HepG2 (cell line): Measurements from ENCODE around the gene FJX1. TPM values are rescaled to one million over a fixed set of nuclear protein-coding genes. Genes with fewer than 3 reads are reported as not detected.
"Not testable (repeated sequence)": the region's sequence is repeated elsewhere in the genome, so short reads cannot be mapped to it uniquely, and the experiment has no call there.

Experiments used
- ATAC-seq: fragments of 200-7000 bp; cut with Tn5 transposase; 3 replicates; pipeline ENCODE4 v1.9.1; 2020; ENCODE audit warnings: mild to moderate bottlenecking, moderate library complexity
- BruUV-seq: library from RNA; stranded (reverse); fragments of 400-500 nt; replicated peaks from 2 replicates; lab custom pipeline; 2021; lab: Mats Ljungman, UMichigan
- CTCF ChIA-PET: fragments of 300-600 bp; formaldehyde crosslinking; extraction: SDS; loops from one replicate; lab custom pipeline; 2021; ENCODE audit warnings: low total read pairs, inconsistent platforms, low intra/inter-chr PET ratio; lab: Yijun Ruan, JAX
- POLR2A ChIA-PET: fragments of 350-600 bp; sonication (Branson Sonifier 250); formaldehyde crosslinking; loops from one replicate; lab custom pipeline; 2020; ENCODE audit warnings: antibody characterized with exemption, inconsistent platforms; lab: Yijun Ruan, JAX
- DNase-seq: peaks from one replicate; pipeline ENCODE4 v3.0.0-alpha.2; 2015; ENCODE audit warnings: low spot score
- FAIRE-seq: peaks from 3 replicates; lab custom pipeline; 2011; peaks lifted over from hg19 to GRCh38; lab: Jason Lieb, UNC
- H2AFZ ChIP-seq: one replicate; pipeline ENCODE4 v1.6.1; 2011; ENCODE audit warnings: low read length, inconsistent platforms
- H3K27ac ChIP-seq: fragments of 300-600 bp; 3 replicates; pipeline ENCODE4 v1.8.0; 2011; ENCODE audit warnings: mixed run types, mild to moderate bottlenecking, mixed read lengths, low read length, inconsistent platforms; ENCODE audit not compliant: insufficient read depth; ENCODE audit errors: extremely low read length
- H3K27me3 ChIP-seq, 2 experiments: fragments of 200-600 bp in 1 of 2; 2 replicates in 1 of 2; 3 replicates in 1 of 2; pipeline versions ENCODE4 v1.6.0 to v1.8.0; 2011; ENCODE audit warnings: low read length in 2 of 2, mild to moderate bottlenecking in 2 of 2, moderate library complexity in 2 of 2, inconsistent platforms in 1 of 2; ENCODE audit not compliant: insufficient read depth in 2 of 2, control insufficient read depth in 1 of 2
- H3K36me3 ChIP-seq, 2 experiments: fragments of 200-600 bp in 1 of 2; replicated peaks in 1 of 2; 2 replicates in 1 of 2; 3 replicates in 1 of 2; pipeline versions ENCODE4 v1.5.1 to v1.8.0; 2011; ENCODE audit warnings: low read length in 2 of 2, inconsistent platforms in 1 of 2; ENCODE audit not compliant: insufficient read depth in 2 of 2, control insufficient read depth in 1 of 2
- H3K4me1 ChIP-seq: 2 replicates; pipeline ENCODE4 v1.5.1; 2012; ENCODE audit warnings: low read length, inconsistent platforms; ENCODE audit not compliant: insufficient read depth
- H3K4me2 ChIP-seq: 2 replicates; pipeline ENCODE4 v1.6.0; 2011; ENCODE audit warnings: low read depth, low read length, inconsistent platforms
- H3K4me3 ChIP-seq, 3 experiments: fragments of 200-600 bp in 1 of 3; sonication (generic), shearing (Covaris generic) in 1 of 3; replicated peaks in 1 of 3; 2 replicates each; pipeline ENCODE4 v1.5.1; 2011 to 2016; ENCODE audit warnings: low read length in 3 of 3, inconsistent platforms in 2 of 3, low read depth in 2 of 3, mild to moderate bottlenecking in 2 of 3, control low read depth in 1 of 3, mixed read lengths in 1 of 3; ENCODE audit not compliant: insufficient read depth in 1 of 3
- H3K79me2 ChIP-seq: one replicate; pipeline ENCODE4 v1.6.1; 2011; ENCODE audit warnings: low read length, inconsistent platforms; ENCODE audit not compliant: insufficient read depth
- H3K9ac ChIP-seq: 2 replicates; pipeline ENCODE4 v1.6.0; 2011; ENCODE audit warnings: mild to moderate bottlenecking, low read depth, low read length, inconsistent platforms; ENCODE audit not compliant: insufficient read depth
- H3K9me3 ChIP-seq: 2 replicates; pipeline ENCODE4 v1.5.1; 2012; ENCODE audit warnings: mild to moderate bottlenecking, low read length
- H4K20me1 ChIP-seq: 2 replicates; pipeline ENCODE4 v1.6.0; 2011; ENCODE audit warnings: inconsistent platforms, mild to moderate bottlenecking, low read length, moderate library complexity; ENCODE audit not compliant: insufficient read depth
- KAT2B ChIP-seq: fragments of 150-350 bp; IDR thresholded peaks from 2 replicates; pipeline ENCODE4 v1.6.1; 2014; ENCODE audit warnings: low read depth, low read length, borderline replicate concordance
- RFXANK ChIP-seq: IDR thresholded peaks from 2 replicates; pipeline ENCODE4 v1.6.1; 2016
- TMF1 ChIP-seq: sonication (generic); formaldehyde crosslinking; IDR thresholded peaks from 2 replicates; pipeline ENCODE4 v1.8.1; 2022; ENCODE audit warnings: low read depth, missing genetic modification reagents
- ZBTB43 ChIP-seq: sonication (generic); formaldehyde crosslinking; conservative IDR thresholded peaks from 2 replicates; pipeline ENCODE4 v1.4.0; 2020; ENCODE audit warnings: missing genetic modification reagents
- ZNF343 ChIP-seq: sonication (generic); formaldehyde crosslinking; IDR thresholded peaks from 2 replicates; pipeline ENCODE4 v1.4.0; 2020; ENCODE audit warnings: mild to moderate bottlenecking, missing genetic modification reagents
- ZNF713 ChIP-seq: sonication (generic); formaldehyde crosslinking; IDR thresholded peaks from 2 replicates; pipeline ENCODE4 v1.4.0; 2020; ENCODE audit warnings: mild to moderate bottlenecking, missing genetic modification reagents
- ZNF749 ChIP-seq: sonication (generic); formaldehyde crosslinking; IDR thresholded peaks from 2 replicates; pipeline ENCODE4 v1.8.0; 2022; ENCODE audit warnings: mild to moderate bottlenecking, missing genetic modification reagents, moderate library complexity, borderline replicate concordance
- ZNF879 ChIP-seq: sonication (generic); formaldehyde crosslinking; IDR thresholded peaks from 2 replicates; pipeline ENCODE4 v1.8.1; 2023; ENCODE audit warnings: missing genetic modification reagents
- WGBS: methylation state at CpG from one replicate; pipeline ENCODE4 v1.1.6; 2017; ENCODE audit warnings: low lambda C conversion rate; 5-methylcytosine and 5-hydroxymethylcytosine counted together
- in situ Hi-C: cut with HindIII; loops from 2 replicates; pipeline ENCODE4 v1.10.0; 2017; ENCODE audit warnings: low pct_unique_long_range_greater_than_20kb; ENCODE audit not compliant: extremely low pct_ligation_motif_present
- intact Hi-C: fragments of 100-400 bp; cut with micrococcal nuclease; formaldehyde crosslinking; loops from one replicate; pipeline ENCODE4 v1.10.0; 2022; ENCODE audit not compliant: unreplicated experiment
- polyA plus RNA-seq, 8 experiments: library from polyadenylated mRNA; depleted of rRNA in 3 of 8; stranded (reverse) in 7 of 8; unstranded in 1 of 8; fragments of >200 nt; fragmentation: Illumina TruSeq in 4 of 8; extraction: Trizol in 4 of 8; gene quantifications; 2 replicates each; pipeline versions ENCODE4 v1.2.1 to v1.2.3, GENCODE V29; 2011 to 2016; ENCODE audit warnings: low read depth in 4 of 8, missing spikeins in 1 of 8, mixed read lengths in 1 of 8; ENCODE audit not compliant: insufficient read depth in 1 of 8
- total RNA-seq, 5 experiments: library from RNA; depleted of rRNA; stranded (reverse); fragments of >200 nt; fragmentation: Illumina TruSeq; extraction: Trizol; gene quantifications; 2 replicates each; pipeline ENCODE4 v1.2.3, GENCODE V29; 2016; ENCODE audit warnings: low read depth in 1 of 5
- TF ChIP-seq, protein P1 (sequence below): IDR thresholded peaks from 2 replicates; pipeline ENCODE4 v1.6.1; 2016; ENCODE audit warnings: low read depth, missing genetic modification reagents, missing compliant biosample characterization
- TF ChIP-seq, protein P2 (sequence below): sonication (generic); formaldehyde crosslinking; IDR thresholded peaks from 2 replicates; pipeline ENCODE4 v1.8.0; 2022; ENCODE audit warnings: mild to moderate bottlenecking, missing genetic modification reagents; ENCODE audit not compliant: insufficient replicate concordance

FJX1 gene
- total and polyA plus RNA-seq, 2 of the 13 experiments (the other 11 are each of a cell fraction or from before 2014, with no cell fraction given): 0.40 to 0.82 TPM

GRCh38 chr11:35652786-35653185 is 34.5 kb downstream of the FJX1 start:
- POLR2A ChIA-PET, ATAC-seq, BruUV-seq, H3K9me3 ChIP-seq, H3K27ac ChIP-seq, in situ Hi-C loops, H4K20me1 ChIP-seq, intact Hi-C loops, H3K4me1 ChIP-seq, H3K9ac ChIP-seq, DNase-seq, H2AFZ ChIP-seq, H3K79me2 ChIP-seq, FAIRE-seq, H3K36me3 ChIP-seq, CTCF ChIA-PET, H3K4me2 ChIP-seq, H3K4me3 ChIP-seq: not testable (repeated sequence)
- 24% methylated on average over 5 of the region's 5 CpGs for WGBS
- H3K27me3 ChIP-seq: peaks cover 1 to 24% of the 10 kb centered on the region in 2 experiments; a peak in 3 of 5 replicates

GRCh38 chr11:35654711-35655110 is 36.5 kb downstream of the FJX1 start:
- FAIRE-seq: no peak
- ChIA-PET CTCF (no interaction called here), POLR2A (no interaction called here)
- TF ChIP-seq TMF1 (CRISPR knock-in tag): no peak
- no peak for TF ChIP-seq ZNF343 (CRISPR knock-in tag)
- TF ChIP-seq RFXANK (CRISPR knock-in tag): no peak
- no peak for TF ChIP-seq ZBTB43
- TF ChIP-seq, protein P1, sequence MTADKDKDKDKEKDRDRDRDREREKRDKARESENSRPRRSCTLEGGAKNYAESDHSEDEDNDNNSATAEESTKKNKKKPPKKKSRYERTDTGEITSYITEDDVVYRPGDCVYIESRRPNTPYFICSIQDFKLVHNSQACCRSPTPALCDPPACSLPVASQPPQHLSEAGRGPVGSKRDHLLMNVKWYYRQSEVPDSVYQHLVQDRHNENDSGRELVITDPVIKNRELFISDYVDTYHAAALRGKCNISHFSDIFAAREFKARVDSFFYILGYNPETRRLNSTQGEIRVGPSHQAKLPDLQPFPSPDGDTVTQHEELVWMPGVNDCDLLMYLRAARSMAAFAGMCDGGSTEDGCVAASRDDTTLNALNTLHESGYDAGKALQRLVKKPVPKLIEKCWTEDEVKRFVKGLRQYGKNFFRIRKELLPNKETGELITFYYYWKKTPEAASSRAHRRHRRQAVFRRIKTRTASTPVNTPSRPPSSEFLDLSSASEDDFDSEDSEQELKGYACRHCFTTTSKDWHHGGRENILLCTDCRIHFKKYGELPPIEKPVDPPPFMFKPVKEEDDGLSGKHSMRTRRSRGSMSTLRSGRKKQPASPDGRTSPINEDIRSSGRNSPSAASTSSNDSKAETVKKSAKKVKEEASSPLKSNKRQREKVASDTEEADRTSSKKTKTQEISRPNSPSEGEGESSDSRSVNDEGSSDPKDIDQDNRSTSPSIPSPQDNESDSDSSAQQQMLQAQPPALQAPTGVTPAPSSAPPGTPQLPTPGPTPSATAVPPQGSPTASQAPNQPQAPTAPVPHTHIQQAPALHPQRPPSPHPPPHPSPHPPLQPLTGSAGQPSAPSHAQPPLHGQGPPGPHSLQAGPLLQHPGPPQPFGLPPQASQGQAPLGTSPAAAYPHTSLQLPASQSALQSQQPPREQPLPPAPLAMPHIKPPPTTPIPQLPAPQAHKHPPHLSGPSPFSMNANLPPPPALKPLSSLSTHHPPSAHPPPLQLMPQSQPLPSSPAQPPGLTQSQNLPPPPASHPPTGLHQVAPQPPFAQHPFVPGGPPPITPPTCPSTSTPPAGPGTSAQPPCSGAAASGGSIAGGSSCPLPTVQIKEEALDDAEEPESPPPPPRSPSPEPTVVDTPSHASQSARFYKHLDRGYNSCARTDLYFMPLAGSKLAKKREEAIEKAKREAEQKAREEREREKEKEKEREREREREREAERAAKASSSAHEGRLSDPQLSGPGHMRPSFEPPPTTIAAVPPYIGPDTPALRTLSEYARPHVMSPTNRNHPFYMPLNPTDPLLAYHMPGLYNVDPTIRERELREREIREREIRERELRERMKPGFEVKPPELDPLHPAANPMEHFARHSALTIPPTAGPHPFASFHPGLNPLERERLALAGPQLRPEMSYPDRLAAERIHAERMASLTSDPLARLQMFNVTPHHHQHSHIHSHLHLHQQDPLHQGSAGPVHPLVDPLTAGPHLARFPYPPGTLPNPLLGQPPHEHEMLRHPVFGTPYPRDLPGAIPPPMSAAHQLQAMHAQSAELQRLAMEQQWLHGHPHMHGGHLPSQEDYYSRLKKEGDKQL (CRISPR knock-in tag): no peak
- no peak for TF ChIP-seq ZNF749 (CRISPR knock-in tag)
- no peak for TF ChIP-seq KAT2B
- TF ChIP-seq ZNF713 (CRISPR knock-in tag): no peak
- TF ChIP-seq ZNF879 (CRISPR knock-in tag): no peak
- TF ChIP-seq, protein P2, sequence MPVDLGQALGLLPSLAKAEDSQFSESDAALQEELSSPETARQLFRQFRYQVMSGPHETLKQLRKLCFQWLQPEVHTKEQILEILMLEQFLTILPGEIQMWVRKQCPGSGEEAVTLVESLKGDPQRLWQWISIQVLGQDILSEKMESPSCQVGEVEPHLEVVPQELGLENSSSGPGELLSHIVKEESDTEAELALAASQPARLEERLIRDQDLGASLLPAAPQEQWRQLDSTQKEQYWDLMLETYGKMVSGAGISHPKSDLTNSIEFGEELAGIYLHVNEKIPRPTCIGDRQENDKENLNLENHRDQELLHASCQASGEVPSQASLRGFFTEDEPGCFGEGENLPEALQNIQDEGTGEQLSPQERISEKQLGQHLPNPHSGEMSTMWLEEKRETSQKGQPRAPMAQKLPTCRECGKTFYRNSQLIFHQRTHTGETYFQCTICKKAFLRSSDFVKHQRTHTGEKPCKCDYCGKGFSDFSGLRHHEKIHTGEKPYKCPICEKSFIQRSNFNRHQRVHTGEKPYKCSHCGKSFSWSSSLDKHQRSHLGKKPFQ (CRISPR knock-in tag): no peak

More at GRCh38 chr11:35654711-35655110, 36.5 kb downstream of the FJX1 start:
- no peak for DNase-seq
- no peak overlapping the region for H2AFZ ChIP-seq
- in situ Hi-C loops: no loop called here
- H3K79me2 ChIP-seq: no peaks in the 10 kb centered on the region
- WGBS: 59% methylated on average over 6 of the region's 6 CpGs
- H4K20me1 ChIP-seq: no peaks in the 10 kb centered on the region
- no TSS peak for BruUV-seq
- no peak overlapping the region for H3K27ac ChIP-seq
- H3K9ac ChIP-seq: no peak overlapping the region
- peaks cover 1 to 28% of the 10 kb centered on the region in 2 experiments; a peak in 3 of 5 replicates for H3K27me3 ChIP-seq
- no peaks in the 10 kb centered on the region for H3K9me3 ChIP-seq
- intact Hi-C loops: no loop called here
- no peak overlapping the region for H3K4me2 ChIP-seq
- no peaks in the 10 kb centered on the region; the same call in 1 of the 2 replicates for H3K4me1 ChIP-seq
- H3K4me3 ChIP-seq: no peak overlapping the region
- ATAC-seq: no peak
- no peaks in the 10 kb centered on the region for H3K36me3 ChIP-seq
